ENCODE data around the gene WDR37.
"Not testable (repeated sequence)": the region's sequence is repeated elsewhere in the genome, so short reads cannot be mapped to it uniquely, and the experiment has no call there.

Gene WDR37

DNA sequence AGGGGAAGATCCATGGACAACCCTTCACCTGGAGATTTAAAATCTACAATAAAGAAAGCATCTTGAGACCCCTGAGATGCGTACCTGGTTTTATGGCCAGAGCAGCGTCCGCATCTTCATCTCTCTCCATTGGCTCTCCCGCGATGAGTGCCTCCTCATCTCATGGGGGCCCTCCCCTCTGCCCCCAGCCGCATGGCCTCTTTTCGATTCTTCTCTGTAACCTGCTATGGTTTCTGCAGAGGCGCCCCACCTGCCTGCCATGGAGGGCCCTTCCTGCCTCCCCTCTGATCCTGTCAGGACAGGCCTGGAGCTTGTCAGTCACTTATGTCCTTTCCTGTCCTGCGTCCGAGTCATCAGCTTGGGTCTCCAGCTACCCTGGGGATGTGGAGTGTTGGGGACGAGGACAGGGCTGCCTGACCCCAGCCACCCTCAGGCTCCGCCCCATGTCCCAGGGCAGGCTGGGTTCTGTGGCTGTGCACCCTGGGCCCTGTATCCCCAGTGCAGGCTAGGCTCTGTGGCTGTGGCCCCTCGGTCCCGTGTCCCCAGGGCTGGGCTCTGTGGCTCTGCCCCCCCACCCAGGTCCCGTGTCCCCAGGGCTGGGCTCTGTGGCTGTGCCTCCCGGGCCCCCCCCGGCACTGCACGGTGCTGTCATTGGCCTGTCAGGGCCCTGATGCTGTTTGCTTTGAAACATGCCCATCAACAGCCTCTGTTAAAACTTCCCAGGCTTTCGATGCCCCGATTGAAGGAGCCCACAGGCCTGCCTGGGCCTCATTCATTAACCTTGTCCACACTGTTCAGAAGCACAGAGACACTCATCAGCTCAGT, 99.8 kb downstream of the WDR37 start:
- DNase-seq: no peak

DNA sequence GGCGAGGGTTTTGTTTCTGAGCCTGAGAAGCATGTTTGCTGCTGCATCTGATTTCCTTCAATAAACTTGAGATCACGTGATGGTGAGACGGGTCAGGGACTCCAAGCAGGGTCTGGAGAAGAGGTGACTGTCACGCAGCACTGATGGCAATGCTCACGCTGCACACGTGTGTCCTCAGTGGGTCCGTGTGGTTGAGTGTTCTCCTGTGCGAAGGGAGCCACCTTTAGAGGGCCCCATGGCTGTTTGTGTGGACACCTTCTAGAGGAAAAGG, 100.4 kb downstream of the WDR37 start:
- DNase-seq: no peak

DNA sequence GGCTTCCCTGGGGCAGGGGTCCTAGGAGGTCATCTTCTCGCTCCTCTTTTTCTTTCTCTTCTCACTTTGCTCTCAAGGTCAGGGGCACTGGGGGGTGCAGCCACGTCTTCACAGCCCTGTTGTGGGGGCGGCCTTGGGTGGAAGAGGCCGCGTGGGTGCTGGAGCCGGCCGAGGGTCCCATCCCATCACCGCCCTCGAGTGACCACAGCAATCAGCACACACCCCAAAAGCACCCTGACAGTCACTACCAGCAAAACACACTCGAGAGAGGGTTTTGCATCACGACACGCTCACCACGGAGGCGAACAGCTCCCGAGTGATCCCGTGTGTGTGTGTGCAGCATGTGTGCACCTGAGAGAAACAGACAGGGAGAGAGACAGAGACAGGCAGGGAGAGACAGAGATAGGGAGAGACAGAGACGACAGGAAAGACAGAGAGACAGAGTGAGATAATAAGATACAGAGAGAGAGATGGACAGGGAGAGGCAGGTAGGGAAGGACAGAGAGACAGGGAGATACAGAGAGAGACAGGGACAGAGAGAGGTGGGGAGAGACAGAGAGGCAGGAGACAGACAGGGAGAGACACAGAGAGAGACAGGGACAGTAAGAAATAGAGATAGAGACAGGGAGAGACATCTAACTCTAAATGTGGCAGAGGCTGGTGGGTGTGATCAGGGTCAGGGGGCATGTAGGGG, 100.9 kb downstream of the WDR37 start:
- no peak for DNase-seq

DNA sequence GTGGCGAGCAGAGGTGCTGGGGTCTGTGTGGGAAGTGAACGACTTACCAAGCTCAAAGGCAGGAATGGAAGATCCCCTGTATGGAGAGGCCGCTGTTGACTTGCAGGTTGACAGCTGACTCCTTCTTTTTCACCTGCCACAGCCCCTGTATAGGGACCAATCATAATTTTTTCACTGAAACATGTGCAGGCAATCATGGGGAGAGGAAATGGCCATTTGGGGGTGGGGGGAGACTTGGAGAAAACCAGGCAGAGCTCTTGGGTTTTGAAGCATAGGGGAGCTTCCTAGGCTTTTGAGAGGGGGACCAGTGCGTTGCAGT, 101.4 kb downstream of the WDR37 start:
- no peak for DNase-seq

DNA sequence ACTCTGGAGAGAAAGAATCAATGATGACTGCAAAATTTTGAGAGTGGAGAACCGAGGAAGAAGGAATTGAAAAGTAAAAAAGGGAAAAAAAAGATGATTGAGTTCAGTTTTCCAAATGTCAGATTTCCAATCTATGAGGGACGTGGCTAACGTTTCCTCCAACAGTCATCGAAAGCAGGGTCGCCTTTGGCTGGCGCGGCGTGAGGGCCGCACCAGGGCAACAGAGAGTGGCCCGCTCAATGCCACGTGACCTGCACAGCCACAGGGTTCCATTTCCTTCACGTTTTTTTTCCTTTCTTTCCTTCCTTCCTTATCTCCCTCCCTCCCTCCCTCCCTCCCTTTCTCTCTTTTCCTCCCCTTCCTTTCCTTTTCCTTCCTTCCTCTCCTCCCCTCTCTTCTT, 101.9 kb downstream of the WDR37 start:
- DNase-seq: no peak

DNA sequence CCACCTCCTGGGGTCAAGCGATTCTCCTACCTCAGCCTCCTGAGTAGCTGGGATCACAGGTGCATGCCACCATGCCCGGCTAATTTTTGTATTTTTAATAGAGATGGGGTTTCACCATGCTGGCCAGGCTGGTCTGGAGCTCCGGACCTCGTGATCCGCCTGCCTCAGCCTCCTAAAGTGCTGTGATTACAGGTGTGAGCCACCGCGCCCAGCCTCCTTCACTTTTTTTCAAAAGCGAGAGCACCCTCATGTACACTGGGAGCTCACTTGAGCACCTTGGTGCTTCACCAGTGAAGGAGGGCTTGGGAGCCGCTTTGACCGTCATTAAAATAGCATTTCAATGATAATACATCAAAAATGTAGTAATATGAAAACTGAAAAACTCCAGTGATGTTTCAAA, 102.4 kb downstream of the WDR37 start:
- DNase-seq: not testable (repeated sequence)

DNA sequence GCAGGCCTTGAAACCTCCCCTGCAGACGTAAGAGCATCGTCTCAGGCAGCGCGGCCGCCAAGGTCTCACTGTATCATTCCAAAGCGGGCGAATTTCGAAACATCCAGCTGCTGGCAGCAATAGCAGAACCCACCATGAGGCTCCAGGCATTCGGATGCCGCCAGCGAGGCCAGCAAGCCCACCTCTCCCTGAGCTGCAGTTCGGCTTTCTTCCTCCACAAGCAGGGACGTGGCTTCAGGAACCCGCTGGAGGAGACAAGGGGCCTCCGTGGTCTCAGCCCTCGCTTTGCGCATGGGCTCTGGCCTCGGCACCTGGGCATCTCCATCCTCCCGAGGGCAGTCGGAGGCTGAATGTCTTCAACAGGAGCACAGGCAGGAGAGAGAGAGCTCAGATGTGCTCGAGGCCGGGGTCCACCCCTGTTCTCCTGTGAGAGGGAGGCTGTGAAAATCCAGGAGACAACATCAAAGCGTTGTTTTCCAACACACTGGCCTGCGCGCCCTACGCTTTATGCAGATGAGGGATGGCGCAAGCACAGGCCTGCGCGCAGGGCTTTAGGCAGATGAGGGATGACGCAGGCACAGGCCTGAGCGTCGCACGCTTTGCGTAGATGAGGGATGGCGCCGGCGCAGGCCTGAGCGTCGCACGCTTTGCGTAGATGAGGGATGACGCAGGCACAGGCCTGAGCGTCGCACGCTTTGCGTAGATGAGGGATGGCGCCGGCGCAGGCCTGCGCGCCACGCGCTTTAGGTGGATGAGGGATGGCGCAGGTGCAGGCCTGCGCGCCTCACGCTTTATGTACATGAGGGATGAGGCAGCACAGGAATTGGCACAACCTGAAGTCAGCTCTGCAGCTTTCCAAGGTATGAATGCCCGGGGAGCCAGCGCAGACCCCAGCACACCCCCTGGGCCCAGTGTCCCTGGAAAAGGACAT, 103.2 kb downstream of the WDR37 start:
- DNase-seq: no peak

DNA sequence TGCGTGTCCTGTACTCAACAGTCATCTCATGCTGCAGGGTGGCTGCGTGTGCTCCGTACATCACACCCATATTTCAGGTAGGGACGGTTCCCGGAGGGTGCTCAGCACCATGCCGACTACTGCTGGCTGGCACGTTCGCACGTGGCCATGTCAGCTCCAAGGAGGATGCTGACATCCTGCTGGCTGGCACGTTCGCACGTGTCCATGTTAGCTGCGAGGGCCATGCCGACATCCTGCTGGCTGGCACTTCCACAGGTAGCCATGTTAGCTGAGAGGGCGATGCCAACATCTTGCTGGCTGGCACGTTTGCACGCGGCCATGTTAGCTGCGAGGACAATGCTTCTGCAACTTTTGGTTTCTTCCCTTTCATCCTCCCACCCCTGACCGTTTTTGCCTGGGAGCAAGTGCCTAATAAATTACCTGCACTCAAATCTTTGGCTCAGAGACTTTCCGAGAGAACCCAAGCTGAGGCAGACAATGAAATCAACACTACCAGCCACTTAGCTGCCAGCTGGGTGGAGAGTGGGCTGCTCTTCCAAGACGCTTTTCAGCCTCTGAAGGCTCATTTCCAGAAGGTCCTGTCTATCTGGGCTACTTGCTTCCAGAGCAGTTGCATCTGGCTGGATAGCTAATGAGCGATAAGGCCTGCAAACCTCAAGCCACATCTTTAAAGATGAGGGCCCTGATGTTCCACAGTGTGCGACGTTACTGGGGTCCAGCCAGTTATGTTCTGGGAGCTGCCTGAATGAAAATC, 104.6 kb downstream of the WDR37 start:
- no peak for DNase-seq

DNA sequence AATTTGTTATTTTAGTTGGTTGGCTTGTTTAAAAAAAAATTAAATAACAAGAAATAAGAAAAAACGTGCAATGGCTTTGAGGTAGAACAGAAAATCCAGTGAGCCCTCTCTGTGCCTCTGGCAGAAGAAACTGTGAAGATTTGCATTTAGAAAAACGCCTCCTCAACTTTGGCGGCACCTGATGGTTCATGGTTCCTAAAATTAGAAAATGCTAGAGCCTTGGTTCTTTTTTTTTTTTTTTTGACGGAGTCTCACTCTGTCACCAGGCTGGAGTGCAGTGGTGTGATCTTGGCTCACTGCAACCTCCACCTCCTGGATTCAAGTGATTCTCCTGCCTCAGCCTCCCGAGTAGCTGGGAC, 105.1 kb downstream of the WDR37 start:
- not testable (repeated sequence) for DNase-seq

DNA sequence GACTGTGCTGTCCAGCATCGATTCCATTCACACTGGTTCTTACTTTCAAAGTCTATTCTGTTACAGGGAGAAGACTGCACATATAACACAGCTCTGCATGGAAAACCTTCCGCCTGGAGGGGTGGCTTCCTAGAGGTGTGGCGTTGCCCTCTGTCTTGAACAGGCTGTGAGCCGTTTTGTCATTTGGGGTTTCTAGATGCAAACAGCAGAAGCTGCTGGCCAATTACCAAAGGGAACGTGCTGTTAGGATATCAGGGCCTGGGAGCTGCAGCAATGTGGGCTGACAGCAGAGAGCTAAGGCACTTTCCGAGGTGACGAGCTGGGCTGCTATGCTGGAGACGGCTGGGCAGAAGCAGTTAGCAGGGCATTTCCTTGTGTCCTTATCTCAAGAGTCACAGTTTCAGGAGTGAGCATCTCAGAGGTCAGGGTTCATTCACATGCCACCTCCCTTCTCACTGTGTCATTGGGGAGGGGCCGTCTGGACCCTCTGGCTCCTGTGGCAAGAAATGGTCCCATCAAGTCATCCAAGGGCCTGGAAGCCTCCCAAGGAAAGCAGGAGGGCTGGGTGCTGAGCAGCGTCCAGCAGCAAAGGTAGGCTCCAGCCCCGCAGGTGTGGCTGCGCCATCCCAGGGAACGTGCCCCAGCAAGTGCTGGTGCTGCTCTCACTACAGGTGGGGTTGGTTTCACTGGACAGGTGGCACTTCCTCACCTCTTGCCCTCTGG, 106.5 kb downstream of the WDR37 start:
- no peak for DNase-seq

DNA sequence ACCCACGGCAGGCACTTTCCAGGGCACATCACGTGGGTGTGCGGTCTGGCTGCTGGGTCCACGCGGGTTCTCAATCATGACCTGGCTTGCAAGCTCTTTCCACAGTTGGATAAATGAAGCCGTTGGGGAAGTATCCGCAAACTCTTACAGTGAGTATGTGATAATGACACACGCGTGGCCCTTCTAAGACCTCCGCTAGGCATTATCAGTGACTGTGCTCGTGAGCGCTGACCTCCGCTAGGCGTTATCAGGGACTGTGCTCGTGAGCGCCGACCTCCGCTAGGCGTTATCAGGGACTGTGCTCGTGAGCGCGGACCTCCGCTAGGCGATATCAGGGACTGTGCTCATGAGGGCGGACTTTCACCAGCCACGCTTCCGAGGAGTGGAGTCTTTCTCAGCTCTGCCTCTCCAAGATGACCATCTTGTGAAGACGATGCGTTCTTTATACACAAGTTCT, 107.0 kb downstream of the WDR37 start:
- no peak for DNase-seq

DNA sequence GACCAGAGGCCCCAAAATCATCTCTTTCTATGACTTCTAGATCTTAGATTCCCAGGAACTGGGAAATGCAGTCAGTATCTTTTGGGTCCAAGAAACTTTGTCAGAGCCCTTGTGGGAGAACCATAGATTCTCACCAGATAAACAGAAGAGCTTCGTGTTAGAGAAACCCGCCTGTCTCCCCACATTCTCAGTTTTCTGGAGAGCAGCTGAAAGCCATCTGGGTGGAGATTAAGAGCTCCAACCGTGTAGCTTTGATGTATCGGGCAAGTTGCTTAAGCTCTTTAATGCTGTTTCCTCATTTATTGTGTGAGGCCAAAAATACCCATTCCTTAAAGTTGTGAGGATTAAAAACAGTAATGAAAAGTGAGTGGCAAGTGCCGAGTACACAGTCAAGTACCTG, 107.6 kb downstream of the WDR37 start:
- DNase-seq: no peak

DNA sequence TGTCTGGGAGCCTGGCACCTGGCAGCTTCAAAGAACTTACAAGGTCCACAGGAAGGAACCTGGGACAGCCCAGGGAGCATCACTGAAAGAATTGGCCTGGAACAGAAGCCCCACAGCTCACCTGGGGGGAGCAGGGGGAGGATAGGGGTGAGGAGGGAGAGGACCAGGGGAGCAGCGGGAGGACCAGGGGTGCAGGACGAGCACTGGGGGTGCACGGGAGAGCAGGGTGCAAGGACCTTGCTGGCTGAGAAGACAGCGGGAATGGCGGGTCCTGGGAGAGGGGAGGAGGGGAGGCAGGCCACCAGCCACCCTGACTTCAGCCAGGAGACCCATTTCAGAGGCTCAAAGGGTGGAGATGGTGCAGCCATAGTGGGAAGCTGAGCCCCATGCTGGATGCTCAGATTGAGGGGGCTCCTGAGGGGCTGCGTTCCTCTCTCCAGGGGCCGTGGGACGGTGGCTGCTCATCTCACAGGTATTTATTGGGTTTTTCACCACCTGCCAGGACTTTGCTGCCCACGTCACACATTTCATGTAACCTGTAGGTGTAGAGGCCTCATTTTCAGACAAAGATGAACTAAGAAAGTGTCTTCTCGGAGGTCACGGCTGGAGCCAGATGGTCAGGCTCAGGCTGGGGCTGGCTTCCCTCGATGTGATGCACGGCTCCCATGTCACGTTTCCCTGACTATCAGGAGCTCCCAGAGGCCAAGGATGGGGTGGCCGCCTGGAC, 110.1 kb downstream of the WDR37 start:
- no peak for DNase-seq

DNA sequence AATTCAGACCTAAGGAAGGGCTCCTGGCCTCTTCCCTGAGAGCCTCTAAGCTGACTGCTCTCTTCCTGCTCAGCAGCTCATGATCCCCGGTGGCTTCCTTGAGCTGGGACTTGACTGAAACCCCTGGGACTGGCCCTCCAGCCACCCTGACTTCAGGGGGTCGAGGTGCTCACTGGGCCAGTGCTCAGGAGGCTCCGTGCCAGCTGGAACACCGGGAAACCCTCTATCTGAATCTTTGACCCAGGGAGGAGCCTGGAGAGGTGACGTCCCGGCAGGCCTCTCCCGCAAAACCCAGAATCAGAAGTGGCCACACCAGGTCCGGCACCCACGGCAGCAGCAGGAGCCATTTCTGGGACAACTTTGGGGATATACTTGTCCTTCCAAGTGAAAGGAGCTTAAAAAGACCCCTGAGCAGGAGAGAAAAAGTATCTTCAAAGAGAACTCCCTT, 110.7 kb downstream of the WDR37 start:
- no peak for DNase-seq

DNA sequence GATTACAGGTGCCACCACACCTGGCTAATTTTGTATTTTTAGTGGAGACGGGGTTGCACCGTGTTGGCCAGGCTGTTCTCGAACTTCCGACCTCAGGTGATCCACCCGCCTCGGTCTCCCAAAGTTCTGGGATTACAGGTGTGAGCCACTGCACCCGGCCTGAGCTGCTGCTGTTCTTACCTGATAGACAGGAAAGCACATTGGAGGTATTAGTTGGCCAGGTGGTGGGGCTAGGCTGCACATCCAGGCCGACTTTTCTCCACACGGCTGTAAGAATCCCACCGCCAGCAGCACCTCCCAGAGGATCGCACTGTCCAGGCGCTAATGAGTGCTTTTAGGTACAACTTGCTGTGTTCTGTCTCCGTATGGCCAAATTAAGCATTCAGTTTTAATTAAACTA, 112.6 kb downstream of the WDR37 start:
- DNase-seq: no peak

DNA sequence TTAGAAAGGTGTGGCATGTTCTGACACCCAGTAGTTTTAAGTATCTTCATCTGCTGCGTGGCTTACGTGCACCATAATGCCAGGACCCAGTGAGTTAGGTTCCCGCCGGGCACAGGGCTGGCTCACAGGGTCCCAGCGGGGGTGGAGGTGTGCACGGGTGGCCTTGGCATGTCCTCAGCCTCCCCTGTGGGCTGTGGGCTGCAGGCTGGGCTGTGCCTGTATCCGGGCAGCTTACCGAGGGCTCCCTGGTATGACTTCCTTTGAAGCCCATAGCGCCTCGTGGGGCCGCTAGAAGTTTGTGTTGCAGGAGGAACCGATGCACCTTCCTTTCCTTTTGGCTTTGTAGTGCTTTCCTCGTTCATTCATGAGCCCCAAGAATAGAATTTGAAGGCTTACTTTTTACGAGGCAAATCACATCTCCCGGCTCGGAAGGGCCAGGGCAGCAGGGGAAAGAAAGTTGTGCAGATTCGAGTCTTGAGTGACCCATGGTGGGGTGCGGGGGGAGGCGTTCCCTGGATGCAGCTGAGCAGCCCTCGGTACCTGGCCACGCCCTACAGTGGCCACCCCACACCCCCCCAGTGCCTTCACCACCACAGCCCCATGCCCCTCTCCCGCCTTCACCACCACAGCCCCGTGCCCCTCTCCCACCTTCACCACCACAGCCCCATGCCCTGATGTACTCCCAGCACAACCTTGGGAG, 113.2 kb downstream of the WDR37 start:
- DNase-seq: no peak

DNA sequence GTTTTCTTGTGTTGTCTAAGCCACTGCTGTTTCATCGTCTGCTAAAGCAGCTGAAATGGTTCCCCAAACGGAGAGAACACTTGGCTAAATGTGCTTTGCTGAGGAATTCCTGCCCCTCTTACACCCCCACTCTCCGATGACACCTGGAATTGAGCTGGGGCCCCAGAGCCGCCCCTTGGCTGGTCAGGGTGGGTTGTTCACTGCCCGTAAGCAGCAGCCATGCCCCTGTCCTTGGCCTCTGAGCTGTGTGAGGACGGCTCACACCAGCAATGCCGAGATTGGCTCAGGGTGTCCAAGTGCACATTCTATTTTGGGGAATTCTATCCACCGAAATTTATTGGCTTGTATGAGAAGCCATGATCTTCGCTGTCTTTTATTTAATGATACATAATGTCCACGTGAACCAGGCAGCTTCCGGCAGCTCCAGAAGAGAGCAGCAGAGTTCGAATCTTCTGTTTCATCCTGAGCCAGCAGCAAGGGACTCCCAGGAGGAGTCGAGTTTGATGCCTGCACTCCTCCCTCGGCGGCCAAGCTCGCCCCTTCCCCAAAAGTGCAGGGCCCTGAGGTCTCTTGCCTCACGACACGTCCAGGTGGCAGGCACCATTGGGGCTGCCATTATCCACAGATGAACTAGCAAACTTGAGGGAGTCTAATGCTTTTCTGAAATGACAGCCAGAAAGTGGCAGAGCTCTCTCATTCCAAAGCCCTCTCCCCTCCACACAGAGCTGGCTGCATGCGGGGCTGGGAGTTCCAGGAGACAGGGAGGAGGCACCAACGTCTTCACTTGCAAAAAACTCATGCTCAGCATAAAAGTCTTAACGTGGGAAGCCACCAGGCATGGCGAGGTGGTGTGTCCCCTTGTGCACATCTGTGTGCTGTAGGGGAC, 114.0 kb downstream of the WDR37 start:
- DNase-seq: no peak

DNA sequence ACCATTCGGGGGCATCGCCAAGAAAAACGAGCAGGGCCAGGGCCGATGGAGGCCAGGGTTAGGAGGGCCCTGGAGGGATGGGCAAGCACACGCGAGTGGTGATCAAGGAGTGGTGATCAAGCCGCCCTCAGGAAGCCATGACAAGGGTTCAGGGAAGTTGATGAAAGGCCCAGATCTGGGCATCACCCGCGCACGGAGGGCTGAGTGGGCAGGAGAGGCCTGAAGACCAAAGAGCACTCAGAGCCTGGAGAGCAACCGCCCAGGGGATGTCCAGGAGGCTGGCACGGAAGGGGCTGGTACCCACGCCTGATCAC, 114.6 kb downstream of the WDR37 start:
- no peak for DNase-seq

DNA sequence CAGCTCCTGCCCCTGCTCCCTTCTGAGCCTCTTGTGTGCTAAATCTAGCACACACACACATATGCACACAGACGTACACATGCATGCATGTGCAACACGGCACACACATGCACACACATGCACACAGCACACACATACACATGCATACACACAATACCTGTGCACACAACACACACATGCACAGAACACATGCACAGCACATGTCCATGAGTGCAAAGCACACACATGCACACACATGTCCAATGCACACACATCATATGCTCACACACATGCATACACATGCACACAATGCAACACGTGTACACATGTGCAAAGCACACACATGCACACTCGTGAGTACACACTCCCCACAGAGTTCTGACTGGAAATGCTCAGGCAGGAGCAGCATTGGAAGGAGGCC, 115.0 kb downstream of the WDR37 start:
- no peak for DNase-seq

DNA sequence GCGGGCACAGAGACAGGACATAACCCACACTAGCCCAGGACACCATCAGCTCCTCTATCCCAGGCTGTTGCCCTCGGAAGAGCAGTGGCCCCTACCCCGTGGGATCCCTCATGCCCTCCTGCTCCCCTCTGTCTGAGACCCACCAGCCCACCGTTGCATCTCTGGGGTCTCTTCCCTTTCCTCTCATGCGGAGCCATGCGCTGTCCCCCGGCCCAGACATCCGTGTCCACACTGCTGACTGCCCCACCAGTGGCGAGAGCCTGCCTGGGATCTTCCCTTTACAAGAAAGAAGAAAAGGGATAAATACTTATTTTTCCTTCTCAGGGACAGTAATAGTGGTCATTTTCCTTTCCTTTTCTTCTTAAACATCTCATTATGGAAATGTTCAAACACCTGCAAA, 115.4 kb downstream of the WDR37 start:
- DNase-seq: no peak

All from CD4-positive, alpha-beta T cell treated with Interleukin-6 for 4 hours (primary cell).